ENCODE results near the gene MTERF1. TPM values are rescaled to one million over a fixed set of nuclear protein-coding genes. Genes with fewer than 3 reads are reported as not detected.

Gene MTERF1
- total and polyA plus RNA-seq, 9 of the 15 experiments (the other 6 are each of a cell fraction or from before 2014, with no cell fraction given) = 15.7 to 49.2 (median 29.1) TPM

DNA sequence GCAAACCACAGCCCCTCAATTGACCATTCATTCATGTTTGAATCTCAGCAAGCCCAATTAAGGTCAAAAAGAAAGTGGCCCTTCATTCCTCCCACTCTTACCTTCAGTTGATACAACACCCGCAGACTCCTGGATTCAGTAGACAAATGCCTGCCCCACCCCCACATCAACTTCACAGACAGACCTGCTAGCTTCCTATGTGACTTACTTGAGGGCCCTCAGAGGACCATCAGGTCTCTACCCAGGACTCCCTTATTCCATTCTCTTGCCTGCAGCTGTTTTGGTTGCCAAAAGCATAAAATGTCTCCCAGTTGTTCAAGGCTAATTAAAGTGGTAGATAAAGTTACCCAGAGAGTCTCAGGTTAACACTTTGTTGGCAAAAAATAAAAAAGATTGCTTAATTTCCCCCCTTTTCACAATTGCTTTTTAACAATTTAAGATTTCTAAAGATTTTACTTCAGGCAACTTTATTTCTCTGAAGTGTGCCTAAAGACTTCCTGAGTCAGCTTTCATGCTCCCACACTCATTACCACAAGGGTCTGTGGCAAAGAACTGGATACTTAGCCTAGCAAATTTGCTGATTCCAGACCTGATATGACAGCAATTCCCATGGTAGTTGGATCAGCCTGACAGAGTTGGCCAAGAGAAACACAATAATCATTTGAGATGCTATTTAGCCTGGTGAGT lies 3.3 kb upstream of the MTERF1 start:
- Histone ChIP-seq H3K9me1 (ENCODE audit: control insufficient read depth, insufficient read depth, low read length) (no peaks in the 10 kb centered on the region), H3K79me2 (ENCODE audit: control insufficient read depth, insufficient read depth, low read length) (peaks cover 17% of the 10 kb centered on the region), H3K4me2 (ENCODE audit: insufficient read depth, low read length) (no peak overlapping the region), H2AFZ (ENCODE audit: low read depth, low read length) (peak overlapping the region; percentile 15; the same call in 1 of the 2 replicates), H3K36me3 (ENCODE audit: control insufficient read depth, insufficient read depth, low read length) (no peaks in the 10 kb centered on the region), H3K4me3 (no peak overlapping the region), H3K27me3 (ENCODE audit: control insufficient read depth in 2 of 2, insufficient read depth in 2 of 2, low read length in 2 of 2) (no peaks in the 10 kb centered on the region), H4K20me1 (replicated peaks; ENCODE audit: control insufficient read depth, insufficient read depth, low read length) (no peaks in the 10 kb centered on the region), H3K4me1 (replicated peaks in 1 of 2; ENCODE audit: control insufficient read depth in 2 of 2, insufficient read depth in 2 of 2, low read length in 2 of 2) (peaks cover 0 to 4% of the 10 kb centered on the region in 2 experiments; a peak in 2 of 5 replicates), H3K9ac (ENCODE audit: insufficient read depth in 1 of 2, low read depth in 2 of 2, low read length in 2 of 2) (no peak overlapping the region), H3K9me3 (replicated peaks; ENCODE audit: control insufficient read depth, insufficient read depth, low read depth, low read length) (peaks cover 5% of the 10 kb centered on the region), H3K27ac (ENCODE audit: extremely low read depth, low read depth, low read length) (no peak overlapping the region)
- in situ Hi-C loops (cut with MboI) = no loop called here
- TF ChIP-seq, protein P1, sequence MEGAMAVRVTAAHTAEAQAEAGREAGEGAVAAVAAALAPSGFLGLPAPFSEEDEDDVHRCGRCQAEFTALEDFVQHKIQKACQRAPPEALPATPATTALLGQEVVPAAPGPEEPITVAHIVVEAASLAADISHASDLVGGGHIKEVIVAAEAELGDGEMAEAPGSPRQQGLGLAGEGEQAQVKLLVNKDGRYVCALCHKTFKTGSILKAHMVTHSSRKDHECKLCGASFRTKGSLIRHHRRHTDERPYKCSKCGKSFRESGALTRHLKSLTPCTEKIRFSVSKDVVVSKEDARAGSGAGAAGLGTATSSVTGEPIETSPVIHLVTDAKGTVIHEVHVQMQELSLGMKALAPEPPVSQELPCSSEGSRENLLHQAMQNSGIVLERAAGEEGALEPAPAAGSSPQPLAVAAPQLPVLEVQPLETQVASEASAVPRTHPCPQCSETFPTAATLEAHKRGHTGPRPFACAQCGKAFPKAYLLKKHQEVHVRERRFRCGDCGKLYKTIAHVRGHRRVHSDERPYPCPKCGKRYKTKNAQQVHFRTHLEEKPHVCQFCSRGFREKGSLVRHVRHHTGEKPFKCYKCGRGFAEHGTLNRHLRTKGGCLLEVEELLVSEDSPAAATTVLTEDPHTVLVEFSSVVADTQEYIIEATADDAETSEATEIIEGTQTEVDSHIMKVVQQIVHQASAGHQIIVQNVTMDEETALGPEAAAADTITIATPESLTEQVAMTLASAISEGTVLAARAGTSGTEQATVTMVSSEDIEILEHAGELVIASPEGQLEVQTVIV (CRISPR knock-in tag; IDR thresholded peaks at IDR 0.05; ENCODE audit: borderline replicate concordance) = no peak
- peak; percentile 24; the same call in 1 of the 2 replicates for TF ChIP-seq MAFF (IDR thresholded peaks at IDR 0.05; ENCODE audit: low read length)
- TF ChIP-seq HOXB6 (CRISPR knock-in tag; IDR thresholded peaks at IDR 0.05; ENCODE audit: borderline replicate concordance) = no peak
- TF ChIP-seq NFE2 (IDR thresholded peaks at IDR 0.05; ENCODE audit: low read depth) = peak; percentile 4; the same call in 1 of the 2 replicates
- TF ChIP-seq KDM1A (IDR thresholded peaks at IDR 0.05) = peak; percentile 23; a peak in 1 of 4 replicates
- no peak for TF ChIP-seq ZNF830 (CRISPR knock-in tag; IDR thresholded peaks at IDR 0.05)
- TF ChIP-seq GATA2 (CRISPR knock-in tag; IDR thresholded peaks at IDR 0.05) = 0 out of 2 replicates have a peak, but pooled peaks have one; percentile 18
- no peak for TF ChIP-seq CBX1 (IDR thresholded peaks at IDR 0.05; ENCODE audit: low read depth)
- TF ChIP-seq ZBTB17 (CRISPR knock-in tag; IDR thresholded peaks at IDR 0.05) = no peak
- peak; percentile 42; the same call in 1 of the 2 replicates for TF ChIP-seq MAFG (tag; conservative IDR thresholded peaks at IDR 0.05)
- TF ChIP-seq, protein P2, sequence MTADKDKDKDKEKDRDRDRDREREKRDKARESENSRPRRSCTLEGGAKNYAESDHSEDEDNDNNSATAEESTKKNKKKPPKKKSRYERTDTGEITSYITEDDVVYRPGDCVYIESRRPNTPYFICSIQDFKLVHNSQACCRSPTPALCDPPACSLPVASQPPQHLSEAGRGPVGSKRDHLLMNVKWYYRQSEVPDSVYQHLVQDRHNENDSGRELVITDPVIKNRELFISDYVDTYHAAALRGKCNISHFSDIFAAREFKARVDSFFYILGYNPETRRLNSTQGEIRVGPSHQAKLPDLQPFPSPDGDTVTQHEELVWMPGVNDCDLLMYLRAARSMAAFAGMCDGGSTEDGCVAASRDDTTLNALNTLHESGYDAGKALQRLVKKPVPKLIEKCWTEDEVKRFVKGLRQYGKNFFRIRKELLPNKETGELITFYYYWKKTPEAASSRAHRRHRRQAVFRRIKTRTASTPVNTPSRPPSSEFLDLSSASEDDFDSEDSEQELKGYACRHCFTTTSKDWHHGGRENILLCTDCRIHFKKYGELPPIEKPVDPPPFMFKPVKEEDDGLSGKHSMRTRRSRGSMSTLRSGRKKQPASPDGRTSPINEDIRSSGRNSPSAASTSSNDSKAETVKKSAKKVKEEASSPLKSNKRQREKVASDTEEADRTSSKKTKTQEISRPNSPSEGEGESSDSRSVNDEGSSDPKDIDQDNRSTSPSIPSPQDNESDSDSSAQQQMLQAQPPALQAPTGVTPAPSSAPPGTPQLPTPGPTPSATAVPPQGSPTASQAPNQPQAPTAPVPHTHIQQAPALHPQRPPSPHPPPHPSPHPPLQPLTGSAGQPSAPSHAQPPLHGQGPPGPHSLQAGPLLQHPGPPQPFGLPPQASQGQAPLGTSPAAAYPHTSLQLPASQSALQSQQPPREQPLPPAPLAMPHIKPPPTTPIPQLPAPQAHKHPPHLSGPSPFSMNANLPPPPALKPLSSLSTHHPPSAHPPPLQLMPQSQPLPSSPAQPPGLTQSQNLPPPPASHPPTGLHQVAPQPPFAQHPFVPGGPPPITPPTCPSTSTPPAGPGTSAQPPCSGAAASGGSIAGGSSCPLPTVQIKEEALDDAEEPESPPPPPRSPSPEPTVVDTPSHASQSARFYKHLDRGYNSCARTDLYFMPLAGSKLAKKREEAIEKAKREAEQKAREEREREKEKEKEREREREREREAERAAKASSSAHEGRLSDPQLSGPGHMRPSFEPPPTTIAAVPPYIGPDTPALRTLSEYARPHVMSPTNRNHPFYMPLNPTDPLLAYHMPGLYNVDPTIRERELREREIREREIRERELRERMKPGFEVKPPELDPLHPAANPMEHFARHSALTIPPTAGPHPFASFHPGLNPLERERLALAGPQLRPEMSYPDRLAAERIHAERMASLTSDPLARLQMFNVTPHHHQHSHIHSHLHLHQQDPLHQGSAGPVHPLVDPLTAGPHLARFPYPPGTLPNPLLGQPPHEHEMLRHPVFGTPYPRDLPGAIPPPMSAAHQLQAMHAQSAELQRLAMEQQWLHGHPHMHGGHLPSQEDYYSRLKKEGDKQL (CRISPR knock-in tag; IDR thresholded peaks at IDR 0.05; ENCODE audit: borderline replicate concordance) = no peak
- peak; percentile 70 for TF ChIP-seq ZNF316 (IDR thresholded peaks at IDR 0.05)
- no peak for TF ChIP-seq RBM39 (optimal IDR thresholded peaks at IDR 0.05; ENCODE audit: low read depth, low read length)
- TF ChIP-seq C11orf30 (IDR thresholded peaks at IDR 0.05; ENCODE audit: low read depth) = peak; percentile 42; the same call in 1 of the 2 replicates
- CTCF ChIA-PET (ENCODE audit: low intra/inter-chr PET ratio) = no interaction called here
- ATAC-seq = no peak
- FAIRE-seq = no peak
- BruUV-seq (replicated peaks) = no TSS peak
- DNase-seq (ENCODE audit: extremely low read depth in 1 of 4, low spot score in 3 of 4) = peak in 2 of 4 experiments; percentile 18 to 36
- POLR2A ChIA-PET = no interaction called here
- intact Hi-C loops (cut with micrococcal nuclease) = loop anchor here (5.0 to 10.0 kb wide), 5 partner anchors 58 to 1161 kb away; partner anchors contain the start of genes AKAP9, ANKIB1 and KRIT1
- WGBS (ENCODE audit: insufficient coverage, low coverage, missing lambda C conversion rate) = 23% methylated on average over 1 of the region's 1 CpG

All from K562 (cell line).